ENCODE data around the gene POMP.

POMP gene

DNA sequence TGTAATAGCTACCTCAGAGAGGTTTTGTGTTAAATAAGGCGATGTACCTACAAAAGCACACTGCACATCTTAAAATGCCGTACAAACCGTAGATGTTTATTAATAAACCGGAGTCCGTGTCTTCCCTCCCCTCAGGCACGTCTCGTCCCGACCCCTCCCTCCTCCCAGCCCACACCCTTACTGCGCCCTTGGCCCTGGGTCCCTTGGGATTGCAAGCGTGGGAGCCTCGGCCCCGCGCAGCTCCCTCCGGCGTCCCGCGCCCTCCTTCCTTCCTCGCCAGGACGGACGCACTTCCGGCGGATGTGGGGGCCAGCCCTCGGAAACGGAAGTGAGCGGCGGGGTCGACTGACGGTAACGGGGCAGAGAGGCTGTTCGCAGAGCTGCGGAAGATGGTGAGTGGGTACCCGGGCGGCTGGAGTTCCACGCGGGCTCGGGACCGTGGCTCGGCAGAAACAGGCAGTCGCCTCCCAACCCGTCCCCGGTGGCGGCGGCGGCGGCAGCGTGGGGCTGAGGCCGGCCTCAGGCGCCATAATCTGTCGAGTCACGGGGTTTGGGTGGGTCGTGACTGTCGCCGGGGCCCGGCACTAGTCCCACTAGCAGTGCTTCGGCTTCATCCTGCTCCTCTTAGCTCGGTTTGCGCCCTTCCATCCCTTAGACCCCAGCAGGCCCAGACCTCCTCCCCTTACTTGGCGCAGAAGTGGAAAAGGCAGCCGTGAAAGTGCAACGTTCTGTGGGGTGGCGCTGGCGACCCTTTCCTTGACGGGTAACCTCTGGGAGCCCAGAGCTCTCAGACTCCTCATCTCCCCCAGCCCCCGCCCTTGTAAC, at the start of gene POMP:
POMP (plus strand) TSS at position 335 of the 825 bp plus-strand sequence; CDS start at position 390, 55 bp downstream.
- DNase-seq: peak; percentile 73 to 88

GRCh38 chr13:28609381-28609780, 49.5 kb upstream of the POMP start:
- no peak for DNase-seq

DNA sequence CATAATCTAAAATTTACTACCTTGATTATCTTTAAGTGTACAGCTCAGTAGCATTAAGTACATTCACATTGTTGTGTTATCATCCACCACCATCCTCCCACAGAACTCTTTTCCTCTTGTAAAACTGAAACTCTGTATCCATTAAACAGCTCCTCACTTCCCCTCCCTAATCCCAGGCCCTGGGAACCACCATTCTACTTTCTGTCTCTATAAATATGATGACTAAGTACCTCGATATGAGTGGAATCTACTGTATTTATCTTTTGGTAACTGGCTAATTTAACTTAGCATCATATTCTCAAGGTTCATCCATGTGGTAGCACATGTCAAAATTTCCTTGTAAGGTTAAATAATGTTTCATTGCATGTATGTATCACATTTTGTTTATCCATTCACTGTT, 49.0 kb upstream of the POMP start:
- no peak for DNase-seq

- no peak for DNase-seq
Observed at GRCh38 chr13:28610996-28611395, 47.9 kb upstream of the POMP start.

DNA sequence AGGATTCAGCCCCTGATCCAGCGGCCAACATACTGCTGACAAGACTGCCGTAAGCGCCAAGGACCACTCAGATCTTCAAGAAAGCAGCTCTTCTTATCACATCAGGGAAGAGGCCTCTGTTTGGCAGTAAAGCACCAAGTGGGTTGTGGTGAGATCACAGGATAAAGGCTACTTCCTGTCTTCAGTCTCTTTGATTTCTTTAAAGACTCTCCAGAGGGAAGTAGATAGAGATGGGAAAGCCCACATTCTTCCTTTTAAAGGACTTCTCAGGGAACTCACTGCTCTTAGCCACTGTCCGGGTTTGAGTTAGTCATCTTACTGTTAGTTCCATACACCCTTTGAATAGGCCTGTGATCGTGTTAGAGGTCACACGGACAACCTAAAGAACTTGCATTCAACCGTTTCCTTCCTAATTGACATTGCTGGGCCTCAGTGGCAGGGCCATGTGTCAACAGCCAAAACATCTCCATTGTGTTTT, 47.2 kb upstream of the POMP start:
- DNase-seq: no peak

DNA sequence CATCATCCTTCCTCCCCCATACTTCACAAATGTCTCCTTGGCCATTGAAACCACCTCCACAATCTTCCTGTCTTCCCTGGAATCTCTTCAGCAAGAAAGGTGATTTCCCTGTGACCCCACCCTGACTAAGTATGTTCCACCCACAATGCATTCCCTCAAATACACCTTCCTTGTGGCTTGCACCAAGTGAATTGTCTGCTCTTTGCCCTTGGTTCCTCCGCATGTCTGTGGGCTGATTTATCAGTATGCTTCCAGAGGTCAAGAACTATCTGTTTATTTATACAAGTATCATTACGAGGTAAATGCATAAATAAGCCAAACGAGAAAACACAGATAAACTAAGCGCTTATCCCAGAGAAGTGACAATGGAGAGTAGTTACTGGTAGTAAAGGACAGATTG, 45.4 kb upstream of the POMP start:
- no peak for DNase-seq

GRCh38 chr13:28615916-28616446, 42.9 kb upstream of the POMP start:
- DNase-seq: no peak

DNA sequence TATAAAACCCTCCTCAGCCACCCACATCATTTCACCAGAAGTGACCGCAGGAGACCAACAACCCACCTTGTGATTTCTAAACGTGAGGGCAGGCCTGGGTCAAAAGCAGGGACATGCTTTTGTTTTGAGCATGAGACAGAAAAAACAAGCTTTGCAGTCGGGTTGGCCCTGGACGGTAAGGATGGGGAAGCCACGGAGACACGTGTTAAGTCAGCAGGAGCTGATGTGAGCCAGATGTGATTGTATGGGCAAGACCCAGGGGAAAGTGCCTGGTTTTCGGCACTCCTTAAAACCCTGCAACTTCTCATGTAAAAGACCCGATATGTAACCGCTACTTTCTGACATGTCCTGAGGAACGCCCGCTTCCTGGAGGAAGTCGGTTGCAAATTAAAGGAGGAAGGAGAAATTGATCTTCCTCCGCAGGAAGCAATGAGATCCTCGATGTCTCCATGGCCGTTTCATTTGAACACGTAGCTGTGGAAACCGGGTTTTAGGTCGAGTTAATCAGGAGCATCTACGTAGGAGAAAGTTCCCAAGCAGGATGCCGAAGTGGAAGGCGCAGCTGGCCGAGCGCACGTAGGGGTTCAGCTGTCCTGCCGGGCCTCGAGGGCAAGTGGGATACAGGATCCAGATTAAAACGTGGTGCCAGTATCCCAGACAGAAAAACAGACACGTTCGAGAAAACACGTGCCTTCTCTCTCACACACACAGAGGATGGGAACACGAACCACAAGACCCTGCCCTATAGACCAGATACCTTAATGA, 40.5 kb upstream of the POMP start:
- no peak for DNase-seq

GRCh38 chr13:28620011-28620830, 38.7 kb upstream of the POMP start:
- no peak for DNase-seq

DNA sequence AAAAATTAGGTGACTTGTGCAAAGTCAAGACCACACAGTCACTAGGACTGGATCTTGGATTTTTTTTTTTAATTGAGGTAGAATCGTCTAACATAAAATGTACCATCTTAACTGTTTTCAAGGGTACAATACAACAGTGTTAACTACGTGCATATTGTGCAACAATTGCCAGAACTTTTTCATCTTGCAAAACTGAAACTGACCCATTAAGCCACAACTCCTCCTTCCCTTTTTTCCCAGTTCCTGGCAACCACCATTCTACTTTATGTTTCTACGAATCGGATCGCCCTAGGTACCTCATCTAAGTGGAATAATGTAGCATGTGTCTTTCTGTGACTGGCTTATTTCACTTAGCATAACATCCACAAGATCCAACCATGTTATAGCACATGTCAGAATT, 37.5 kb upstream of the POMP start:
- DNase-seq: no peak

- DNase-seq: no peak
Observed at GRCh38 chr13:28622286-28622685, 36.6 kb upstream of the POMP start.

DNA sequence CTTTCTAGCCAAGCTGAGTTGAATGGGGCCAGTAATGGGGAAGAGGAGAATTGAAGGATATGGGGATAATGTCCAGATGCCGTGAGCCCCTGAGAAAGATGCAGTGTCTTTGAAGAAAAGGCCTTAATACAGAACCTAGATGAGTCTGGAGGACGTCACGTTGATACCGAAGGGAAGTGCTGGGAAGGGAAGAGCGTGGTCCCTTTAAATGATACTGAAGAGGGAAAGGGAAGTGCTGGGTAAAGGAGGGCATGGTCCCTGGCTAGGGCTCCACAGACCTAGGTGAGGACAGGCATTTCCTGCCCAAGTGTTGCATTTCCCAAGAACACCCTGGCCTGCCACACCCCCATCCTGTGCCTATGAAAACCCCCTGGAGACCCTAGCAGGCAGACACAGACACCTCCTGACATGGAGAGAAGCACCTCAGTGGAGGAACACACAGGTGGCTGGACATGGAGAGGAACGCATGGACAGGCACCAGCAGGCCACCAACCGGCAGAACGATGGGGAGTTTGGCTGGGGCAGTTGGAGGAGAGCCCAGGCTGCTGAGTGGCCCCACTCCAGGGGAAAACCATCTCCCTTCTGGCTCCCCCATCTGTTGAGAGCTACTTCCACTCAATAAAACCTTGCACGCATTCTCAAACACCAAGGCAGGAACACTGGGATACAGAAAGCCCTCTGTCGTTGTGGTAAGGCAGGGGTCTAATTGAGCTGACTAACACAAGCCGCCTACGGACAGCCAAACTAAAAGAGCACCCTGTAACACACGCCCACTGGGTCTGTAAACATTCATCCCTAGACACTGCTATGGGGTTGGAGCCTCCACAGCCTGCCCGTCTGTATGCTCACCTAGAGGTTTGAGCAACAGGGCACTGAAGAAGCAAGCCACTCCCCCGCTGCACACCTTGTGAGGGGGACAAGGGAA, 34.9 kb upstream of the POMP start:
- DNase-seq: peak in 1 of 2 experiments; percentile 30

- DNase-seq: no peak
Observed at GRCh38 chr13:28624707-28625432, 34.1 kb upstream of the POMP start.

- no peak for DNase-seq
Observed at GRCh38 chr13:28626266-28626665, 32.7 kb upstream of the POMP start.

GRCh38 chr13:28628241-28628640, 30.7 kb upstream of the POMP start:
- no peak for DNase-seq

DNA sequence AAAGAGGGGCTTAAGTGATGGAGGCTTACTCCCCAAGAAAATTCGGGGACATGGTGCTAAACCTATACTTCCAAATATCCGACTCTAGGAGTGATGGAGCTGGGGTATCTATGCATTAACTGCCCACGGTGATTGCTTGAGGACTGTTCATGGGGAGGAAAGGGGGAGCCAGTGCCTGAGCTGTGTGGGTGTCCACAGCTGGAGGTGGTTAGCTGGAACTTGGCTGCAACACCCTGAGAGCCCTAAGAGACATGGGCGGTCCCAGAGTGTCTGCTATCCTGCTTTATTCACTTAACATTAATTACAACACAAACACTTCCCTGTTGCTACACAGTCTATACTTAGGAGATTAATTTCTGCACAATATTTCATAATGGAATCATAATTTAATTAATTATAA, 28.1 kb upstream of the POMP start:
- DNase-seq: no peak

- no peak for DNase-seq
Observed at GRCh38 chr13:28631801-28632200, 27.1 kb upstream of the POMP start.

- DNase-seq: no peak
Observed at GRCh38 chr13:28636069-28636468, 22.9 kb upstream of the POMP start.

GRCh38 chr13:28636677-28637317, 22.1 kb upstream of the POMP start:
- peak in 1 of 2 experiments; percentile 11 for DNase-seq

- DNase-seq: no peak
Observed at GRCh38 chr13:28637714-28638355, 21.1 kb upstream of the POMP start.
